Mesenteric fat pad (tissue), 1 donor: ENCODE results near the gene UCP3. TPM values are rescaled to one million over a fixed set of nuclear protein-coding genes. Genes with fewer than 3 reads are reported as not detected.

ENCODE experiments used
- DNase-seq: peaks from one replicate; pipeline ENCODE4 v3.0.0-alpha.2; 2020; ENCODE audit warnings: low spot score
- total RNA-seq: library from RNA; stranded (reverse); fragmentation: NEBNext Ultra II Directional; extraction: Animal tissue kit (Norgen Biotek cat#: 25700); gene quantifications from one replicate; pipeline ENCODE4 v1.2.1, GENCODE V29; 2021
- donor health status: DM: yes; HTN: yes; CAD: no.

The UCP3 gene
- total RNA-seq, 1 donor from 2014 or later = 2.7 TPM

GRCh38 chr11:74019104-74019738, 10.3 kb upstream of the UCP3 start:
- DNase-seq = no peak

- peak; percentile 95 for DNase-seq
These were observed 9.6 kb upstream of the UCP3 start for GRCh38 chr11:74018331-74019005.

- no peak for DNase-seq
These were observed 8.7 kb upstream of the UCP3 start for GRCh38 chr11:74017631-74018030.

DNA sequence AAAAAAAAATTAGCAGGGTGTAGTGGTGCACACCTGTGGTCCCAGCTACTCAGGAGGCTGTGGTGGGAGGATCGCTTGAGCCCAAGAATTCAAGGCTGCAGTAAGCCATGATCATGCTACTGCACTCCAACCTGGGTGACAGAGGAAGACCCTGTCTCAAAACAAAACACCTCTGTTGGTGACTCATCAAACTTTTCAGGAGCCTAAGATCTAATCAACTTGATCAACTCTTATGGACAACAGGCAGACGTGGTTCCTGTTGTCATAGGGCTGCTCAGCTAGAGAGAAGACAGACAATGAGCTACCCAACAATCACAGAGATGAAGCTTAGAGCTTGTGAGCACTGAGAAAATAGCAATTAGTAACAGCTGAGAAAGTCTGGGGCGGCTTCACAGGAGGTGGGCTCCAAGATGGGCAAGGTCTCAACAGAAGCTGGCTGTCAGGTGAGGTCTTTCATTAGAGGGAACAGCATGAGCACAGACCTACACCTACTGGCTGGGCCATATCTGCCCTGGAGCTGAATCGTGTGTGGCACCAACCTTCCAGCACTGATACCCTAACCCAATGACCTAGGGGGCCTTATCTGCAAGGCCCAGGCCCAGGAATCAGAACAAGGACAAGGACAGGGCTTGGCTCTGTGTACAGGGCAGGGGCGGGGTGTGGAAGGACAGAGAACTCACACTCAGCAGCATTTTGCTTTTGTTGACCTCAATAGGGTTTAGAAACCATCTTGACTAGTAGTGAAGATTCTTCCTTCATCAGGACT, 7.2 kb upstream of the UCP3 start:
- DNase-seq = no peak

DNA sequence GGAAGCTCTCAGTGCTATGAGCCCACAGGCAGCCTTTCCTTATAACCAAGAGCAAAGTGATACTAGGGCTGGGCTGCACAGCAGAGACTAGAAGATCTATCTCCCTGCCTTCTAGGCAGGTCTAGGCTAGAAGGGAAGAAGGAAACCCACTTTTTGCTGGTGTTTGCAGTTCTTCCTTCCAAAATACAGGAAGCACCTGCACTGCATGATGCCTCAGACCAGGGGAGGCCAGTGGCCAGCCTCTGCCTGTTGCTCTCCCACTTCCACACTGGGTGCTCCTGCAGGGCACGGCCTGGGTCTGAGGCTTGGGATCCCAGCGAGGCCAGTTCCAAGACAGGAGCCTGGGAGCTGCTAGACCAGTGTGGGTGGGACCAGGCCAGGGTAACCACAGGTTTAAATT, 6.0 kb upstream of the UCP3 start:
- no peak for DNase-seq

DNA sequence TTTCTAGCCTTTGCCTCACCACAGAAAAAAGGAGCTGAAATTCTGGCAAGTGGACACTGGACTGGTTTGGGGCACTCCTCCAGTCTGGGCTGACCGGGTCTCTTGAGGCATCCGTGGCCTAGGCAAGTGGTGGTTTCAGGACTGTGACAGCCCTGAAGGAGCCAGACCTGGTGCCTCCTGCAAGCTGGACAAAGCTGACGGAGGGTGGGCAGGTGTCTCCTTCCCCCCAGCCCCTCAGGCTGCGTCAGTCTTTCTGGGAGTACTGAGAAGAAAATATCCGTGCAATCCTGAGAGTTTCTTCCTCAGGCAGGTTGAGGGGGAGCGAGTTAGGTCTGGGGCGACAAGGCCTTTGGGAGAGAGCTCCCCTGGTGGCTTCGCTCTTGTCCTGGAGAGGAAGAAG, 4.3 kb upstream of the UCP3 start:
- no peak for DNase-seq

GRCh38 chr11:74012074-74012809, 3.4 kb upstream of the UCP3 start:
- DNase-seq = no peak

DNA sequence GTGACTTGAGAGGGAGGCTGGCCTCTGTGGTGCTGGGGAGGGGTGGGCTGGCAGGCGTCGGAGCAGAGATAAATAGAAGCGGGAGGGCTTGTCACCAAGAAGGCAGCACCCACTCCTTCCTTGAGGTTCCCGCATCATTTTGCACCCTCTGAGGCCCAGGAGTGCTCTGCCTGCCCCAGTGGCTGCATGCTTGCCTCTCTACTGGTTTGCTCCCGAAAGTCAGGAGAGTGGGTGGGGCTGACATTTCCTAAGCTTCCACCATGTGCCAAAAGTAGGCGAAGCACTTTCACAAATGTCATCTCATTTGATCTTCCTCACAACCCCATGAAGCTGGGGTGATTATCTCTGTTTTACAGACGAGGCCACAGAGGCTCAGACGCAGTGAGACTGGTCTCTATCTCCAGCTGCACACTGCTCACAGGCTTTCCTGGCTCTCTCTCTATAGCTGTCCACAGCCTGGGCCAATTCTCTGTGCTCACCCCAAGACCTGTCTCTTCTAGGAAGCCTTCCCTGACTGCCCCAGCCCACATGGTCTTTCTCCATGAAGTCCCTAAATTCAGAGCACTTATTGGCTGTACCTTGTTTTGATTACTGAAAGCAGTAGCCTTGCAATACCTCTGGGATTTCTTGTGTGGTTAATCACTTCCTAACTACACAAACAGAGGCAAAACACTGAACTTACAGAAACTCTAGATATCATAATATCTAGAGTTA, 2.6 kb upstream of the UCP3 start:
- DNase-seq = peak; percentile 59

GRCh38 chr11:74010306-74011300, 1.7 kb upstream of the UCP3 start:
- DNase-seq = peak; percentile 41

DNA sequence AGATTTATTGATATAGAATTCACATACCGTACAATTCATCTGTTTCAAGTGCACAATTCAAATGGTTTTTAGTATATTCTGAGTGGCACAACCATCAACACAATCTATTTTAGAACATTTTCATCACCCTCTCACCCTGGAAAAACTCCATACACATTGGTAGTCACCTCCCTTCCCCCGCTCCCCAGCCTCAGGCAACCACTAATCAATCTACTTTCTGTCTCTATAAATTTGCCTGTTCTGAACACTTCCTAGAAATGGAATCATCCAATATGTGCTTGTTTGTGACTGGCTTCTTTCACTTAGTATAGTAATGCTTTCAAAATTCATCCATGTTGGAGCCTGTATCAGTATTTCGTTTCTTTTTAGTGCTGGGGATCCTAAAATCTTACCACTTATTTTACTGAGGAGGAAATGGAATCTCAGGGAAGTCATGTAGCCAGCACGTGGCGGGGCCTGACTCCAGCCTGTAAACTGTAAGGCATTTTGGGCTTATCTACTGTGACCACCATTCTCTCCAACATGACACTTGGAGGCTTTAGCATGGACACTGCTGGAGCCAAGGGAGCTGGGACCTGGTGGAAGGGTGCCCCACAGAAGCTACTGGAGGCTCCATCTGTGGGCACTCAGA, 905 bp upstream of the UCP3 start:
- DNase-seq = peak; percentile 26

DNA sequence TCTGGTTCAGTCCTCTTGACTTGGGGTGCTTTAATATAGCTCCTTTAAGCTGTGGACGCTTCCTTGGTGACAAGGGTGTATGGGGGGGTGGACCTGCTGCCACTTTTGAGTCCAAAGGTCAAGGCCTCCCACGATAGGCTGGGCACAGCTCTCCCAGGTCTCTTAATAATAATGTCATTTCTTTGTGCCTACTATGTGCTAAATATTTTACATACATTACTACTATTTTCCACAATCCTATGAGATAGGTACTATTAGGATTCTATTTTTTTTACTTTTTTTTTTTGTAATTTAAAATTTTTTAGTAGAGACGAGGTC, 304 bp upstream of the UCP3 start:
- no peak for DNase-seq

DNA sequence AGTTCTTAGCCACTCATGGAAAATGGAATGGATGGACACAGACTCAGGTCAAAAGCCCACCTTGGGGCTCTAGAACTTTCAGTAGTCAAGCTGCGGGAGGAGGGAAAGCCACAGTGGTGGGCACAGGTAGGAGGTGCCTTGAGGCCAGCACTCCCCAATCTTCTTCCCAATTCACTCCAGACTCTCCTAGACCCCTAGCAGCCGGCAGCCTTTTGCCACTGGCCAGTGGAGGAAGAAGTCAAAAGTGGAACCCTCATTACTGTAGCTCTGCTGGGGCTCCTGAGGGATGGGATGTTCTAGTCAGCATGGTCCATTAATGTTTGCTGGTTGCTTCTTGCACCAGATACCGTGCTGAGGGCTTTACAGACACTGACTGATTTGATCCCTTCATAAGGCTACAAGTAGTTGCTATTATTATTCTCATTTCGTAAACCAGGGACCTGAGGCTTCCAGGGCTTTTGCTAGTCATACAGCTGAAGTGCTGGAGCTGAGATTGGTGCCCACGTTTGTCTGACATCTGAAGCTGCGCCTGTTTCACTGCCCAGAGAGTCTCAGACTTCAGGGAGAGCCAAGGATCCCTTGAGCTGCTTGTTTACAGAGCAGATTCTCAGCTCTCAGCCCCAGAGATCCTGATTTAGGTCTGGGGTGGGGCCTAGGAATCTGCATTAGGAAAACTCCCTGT, 1.1 kb downstream of the UCP3 start:
- peak; percentile 74 for DNase-seq

DNA sequence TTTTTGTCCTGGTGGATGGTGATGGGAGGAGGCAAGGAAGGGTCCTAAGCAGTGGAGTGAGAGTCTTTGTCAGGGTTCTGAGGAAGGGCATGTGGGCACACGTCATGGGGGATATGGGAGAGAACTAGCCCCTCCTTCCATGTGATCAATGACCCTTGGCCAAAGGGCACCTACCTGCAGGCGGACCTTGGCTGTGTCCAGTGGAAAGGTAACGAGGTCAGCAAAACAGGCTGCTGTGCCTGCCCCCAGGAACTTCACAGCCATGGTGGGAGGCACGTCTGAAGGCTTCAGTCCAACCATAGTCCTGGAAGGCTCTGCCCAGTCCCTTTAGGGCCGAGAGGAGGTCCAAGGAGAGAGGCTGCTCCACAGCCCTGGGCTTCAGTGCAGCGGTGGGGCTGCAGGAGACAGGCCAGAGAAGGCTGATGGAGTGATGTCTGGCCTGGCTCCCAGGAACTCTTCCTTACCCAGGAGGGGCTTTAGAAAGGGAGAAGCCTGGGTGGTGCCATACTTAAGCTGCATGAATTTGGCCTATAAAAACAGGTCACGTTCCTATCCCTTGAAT, 2.1 kb downstream of the UCP3 start:
- peak; percentile 72 for DNase-seq

GRCh38 chr11:74005721-74006517, 3.0 kb downstream of the UCP3 start:
- peak; percentile 81 for DNase-seq

DNA sequence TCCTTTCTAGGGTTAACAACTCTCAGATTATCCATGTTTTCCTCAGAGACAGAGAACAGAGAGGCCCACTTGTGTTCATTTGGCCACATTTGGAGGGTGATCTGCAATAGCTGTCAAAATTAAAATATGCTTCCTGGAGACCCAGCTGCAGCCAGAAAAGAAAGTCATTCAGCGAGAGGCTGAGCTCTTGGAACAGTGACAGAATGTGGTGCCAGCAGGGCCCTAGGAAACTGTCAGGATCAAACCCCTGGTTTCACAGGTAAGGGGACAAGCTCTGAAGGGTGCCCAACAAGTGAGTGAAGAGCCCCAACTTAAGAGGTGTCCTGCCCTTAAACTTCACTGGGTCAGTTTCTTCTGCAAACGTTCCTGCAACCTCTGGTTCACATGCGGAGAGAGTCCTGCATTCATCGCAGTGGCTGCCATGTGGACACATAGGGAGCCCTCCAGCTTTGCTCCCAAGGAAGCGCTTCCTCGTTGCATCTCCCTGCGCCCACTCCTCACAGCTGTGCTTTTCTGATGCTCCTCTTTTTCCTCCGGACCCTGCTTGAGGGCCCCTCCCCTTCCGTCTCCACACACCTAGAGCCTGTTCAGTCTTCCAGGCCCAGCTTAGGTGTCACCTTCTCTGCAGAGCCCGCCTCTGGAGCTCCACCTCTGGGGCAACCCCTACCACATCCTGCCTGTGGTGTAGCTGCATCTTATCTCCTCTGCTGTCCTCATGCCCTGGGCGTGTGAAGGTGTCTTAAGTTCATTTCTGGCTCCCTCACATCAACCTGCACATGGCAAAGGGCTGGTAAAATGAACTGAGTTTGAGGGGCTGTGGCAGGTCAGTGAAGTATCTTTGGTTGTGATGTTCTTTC, 3.9 kb downstream of the UCP3 start:
- DNase-seq = peak; percentile 67

- peak; percentile 51 for DNase-seq
These were observed 4.7 kb downstream of the UCP3 start for GRCh38 chr11:74004046-74004695.
